DMS153 treated with DMSO at 0.1 percent for 48 hours (cell line): ENCODE results near the gene C4orf36.
A peak's percentile ranks its signal among the peaks of the same experiment; 100 is the strongest.

Source experiments
- DNase-seq: peaks from one replicate; lab custom pipeline; 2025; ENCODE audit not compliant: unreplicated experiment; lab: John Stamatoyannopoulos, UW

Gene C4orf36

GRCh38 chr4:86870442-86871069, 21.7 kb downstream of the C4orf36 start:
- DNase-seq = no peak

- no peak for DNase-seq
These were observed 34.7 kb downstream of the C4orf36 start for GRCh38 chr4:86857341-86858052.

GRCh38 chr4:86856896-86857295, 35.3 kb downstream of the C4orf36 start:
- DNase-seq = no peak

DNA sequence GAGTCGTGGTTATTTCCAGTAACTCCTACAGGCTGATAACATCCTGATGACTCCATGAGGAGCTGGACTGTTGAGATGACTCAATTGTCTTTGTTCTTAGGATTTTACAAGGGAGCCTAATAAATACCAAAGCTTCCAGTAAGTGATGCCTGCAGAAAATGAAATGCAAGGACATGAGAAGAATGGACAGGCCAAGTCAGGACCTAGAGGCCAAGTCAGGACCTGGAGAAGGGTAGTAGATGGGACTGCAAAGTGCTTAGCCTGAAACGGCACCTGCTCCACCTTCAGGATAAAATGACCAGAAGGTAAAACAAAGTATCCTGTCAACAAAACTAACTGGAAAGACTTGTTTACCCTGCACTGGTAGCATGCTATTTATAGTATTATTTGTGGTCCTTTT, 36.6 kb downstream of the C4orf36 start:
- no peak for DNase-seq

- no peak for DNase-seq
These were observed 39.0 kb downstream of the C4orf36 start for GRCh38 chr4:86853209-86853608.

DNA sequence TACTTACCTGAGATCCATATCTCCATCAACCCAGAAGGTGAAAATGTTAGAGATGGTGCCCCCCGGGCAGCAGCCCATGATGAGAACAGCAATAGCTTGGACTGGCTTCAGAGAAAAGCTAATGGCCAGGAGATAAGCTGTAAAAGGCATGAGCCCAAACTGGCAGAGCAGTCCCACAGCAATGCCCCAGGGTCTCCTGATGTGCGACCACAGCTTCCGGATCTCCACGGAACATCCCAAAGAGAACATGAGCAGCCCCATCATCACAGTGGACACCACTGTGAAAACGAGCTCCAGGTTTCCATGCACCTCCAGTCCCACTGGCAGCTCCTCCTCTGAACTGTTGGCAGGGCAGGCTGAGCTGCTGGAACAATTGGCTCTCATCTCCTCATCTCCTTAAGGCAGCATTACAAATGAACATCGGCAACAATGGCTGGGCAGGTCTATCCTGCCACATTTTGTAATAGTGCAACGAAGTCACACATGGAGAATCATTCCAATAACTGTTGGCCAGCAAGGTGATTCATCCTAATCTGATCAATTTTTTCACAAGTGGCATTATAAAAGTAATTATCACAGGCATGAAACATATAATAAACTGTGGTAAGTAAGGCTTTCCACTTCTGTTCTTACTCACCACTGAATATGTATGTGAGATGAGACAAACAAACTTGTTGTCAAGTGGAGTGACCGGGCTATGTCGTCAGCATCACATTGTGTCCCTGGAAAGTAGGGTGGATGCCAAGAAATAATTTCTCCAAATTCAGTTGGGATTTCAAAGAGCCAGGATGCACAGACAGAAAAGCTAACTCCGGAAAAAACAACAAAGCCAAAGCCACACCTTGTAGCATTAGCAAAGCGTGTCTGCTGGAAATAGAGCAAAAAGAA, 43.2 kb downstream of the C4orf36 start, which contains the start of gene SLC10A6:
Gene SLC10A6 (minus strand): TSS at position 653 of the 888 bp plus-strand sequence. CDS start 269 bp downstream, at position 384.
- no peak for DNase-seq

- DNase-seq = no peak
These were observed 44.1 kb downstream of the C4orf36 start for GRCh38 chr4:86848136-86848535.

GRCh38 chr4:86847571-86847970, 44.7 kb downstream of the C4orf36 start:
- DNase-seq = no peak

DNA sequence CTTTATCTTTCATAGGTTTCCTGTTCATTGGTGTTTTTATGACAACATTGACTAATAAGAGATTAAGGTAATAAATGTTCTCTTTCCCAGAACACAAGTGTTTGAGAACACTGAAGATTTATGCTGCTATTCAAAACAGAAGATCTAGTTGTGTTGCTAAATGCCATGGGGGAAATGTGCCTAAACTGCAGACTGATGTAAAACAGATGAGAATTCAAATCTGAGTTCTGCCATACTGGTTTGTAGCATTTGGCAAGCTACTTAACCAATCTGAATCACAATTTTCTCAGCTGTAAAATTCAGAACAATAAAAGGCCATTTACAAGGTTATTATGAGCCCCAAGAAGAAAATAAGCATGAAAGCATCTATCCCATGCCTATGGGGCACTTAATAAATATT, 45.3 kb downstream of the C4orf36 start:
- no peak for DNase-seq

DNA sequence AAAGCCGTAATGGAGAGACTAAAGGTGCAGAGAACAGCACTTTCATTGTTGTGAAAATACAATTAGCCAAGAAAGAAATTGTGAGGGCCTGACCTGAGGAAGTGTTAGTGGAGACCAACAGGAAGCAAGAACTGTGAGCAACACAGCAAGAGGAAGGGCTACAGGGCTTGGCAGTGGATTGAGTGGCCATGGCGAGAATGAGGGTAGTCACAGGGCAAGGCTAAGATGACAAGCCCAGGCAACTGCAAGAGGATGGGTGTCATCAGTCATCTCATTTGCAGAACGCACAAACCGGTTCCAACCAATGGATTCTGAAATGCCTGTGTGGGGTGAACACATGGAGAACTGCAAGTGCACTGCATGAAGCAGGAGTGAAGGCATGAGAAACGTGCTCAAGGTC, 46.6 kb downstream of the C4orf36 start:
- DNase-seq = no peak

DNA sequence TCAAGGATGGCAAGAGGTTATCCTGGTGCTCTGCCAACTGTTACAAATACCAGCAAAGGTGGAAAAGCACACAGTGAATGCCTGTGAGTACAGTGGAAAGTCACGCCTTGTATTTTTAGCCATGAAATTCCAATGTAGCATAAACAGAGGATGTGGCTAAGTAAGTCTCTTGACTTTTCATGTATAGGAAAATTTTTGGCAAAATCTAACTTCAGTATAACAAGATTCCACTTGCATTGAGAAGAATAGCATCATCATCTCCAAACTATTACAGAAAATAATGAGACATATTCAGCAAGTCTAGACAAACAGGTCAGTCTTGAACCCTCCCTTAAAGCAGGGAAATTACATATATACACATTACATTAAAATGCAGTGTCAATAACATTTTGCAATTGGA, 50.9 kb downstream of the C4orf36 start:
- DNase-seq = no peak

DNA sequence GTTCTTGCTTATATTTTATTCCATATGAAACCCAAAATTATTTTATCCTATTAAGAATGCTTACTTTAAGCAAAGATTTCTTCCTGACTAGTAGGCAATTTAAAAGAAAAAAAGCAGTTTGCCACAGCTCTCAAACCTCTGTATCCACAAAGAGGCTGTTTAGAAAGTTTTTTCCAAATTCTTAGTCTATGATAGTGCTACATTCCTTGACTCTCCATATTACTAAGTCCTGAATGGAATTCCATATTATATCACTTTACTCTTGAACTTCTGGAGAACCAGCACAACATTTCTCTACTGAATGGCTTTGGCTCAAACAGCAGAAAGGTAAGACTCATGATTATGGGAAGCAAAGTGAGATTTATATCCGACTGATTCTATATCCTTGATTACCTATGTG, 51.4 kb downstream of the C4orf36 start:
- no peak for DNase-seq

DNA sequence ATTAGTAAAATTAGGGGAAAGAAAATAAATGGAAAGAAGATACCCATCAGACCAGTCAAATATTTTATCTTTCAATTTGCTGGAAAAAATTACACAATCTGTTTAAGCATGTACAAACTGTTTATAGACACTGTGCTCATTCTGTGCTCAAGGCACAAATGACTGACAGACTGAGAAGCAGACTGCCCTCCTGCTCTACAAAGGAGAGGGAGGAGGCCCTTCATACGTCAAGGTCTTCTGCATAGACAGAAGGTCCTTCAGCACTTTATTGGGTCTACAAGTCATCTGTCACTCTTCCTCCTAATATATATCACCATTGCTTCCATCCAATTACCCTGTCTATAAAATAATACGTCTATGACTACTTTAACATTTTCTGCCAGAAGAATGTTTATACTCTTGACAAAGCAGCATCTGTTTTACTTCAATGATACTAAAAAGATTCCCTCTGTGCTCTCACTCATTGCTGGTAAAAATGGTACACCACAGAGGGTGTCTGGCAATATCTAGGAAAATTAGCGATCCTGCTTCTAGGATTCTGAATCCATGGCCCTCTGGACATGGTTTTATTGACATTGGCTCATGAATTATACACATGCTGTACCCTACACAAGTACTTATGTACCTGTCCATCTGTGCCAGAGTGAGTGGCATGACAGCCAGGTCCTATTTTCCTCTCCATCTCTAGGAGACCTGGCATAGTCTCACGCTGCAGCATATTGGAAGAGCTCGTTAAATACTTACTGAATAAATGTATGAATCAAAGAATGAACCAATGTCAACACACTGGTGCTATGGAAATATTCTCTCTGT, 54.3 kb downstream of the C4orf36 start:
- peak; percentile 15 for DNase-seq

DNA sequence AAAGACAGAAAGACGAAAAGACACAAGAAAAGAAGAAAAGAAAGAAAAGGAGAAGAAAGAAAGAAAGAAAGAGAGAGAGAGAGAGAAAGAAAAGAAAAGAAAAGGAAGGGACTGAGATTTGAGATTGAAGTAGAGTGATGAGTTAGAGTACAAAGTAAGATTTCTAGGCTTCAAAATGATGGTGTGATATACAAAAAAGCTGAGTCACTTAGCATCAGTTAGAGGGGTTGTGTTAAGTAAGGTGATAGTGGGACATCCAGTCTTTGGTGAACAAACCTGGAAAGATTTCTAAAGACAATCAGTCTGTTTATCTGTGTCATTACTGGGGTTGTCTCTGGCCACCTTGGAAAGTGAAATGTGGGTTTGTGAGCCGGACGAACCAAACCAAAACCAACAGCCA, 56.5 kb downstream of the C4orf36 start:
- DNase-seq = no peak

DNA sequence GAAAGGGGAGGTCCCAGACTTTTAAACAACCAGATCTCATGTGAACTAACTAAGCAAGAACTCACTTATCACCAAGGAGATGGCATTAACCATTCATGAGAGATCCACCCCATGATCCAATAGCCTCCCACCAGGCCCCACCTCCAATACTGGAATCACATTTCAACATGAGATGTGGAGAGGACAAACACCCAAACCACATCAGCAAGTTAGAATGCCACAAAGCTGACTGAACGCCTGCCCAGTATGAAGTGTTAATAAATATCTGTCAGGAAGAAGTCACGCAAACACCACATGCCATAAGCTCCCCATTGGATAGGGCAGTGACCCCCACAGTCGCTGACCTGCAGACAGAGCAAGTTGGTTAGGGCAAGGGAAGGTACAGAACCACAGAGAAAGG, 57.3 kb downstream of the C4orf36 start:
- no peak for DNase-seq

GRCh38 chr4:86833615-86834014, 58.6 kb downstream of the C4orf36 start:
- no peak for DNase-seq

GRCh38 chr4:86831262-86832130, 60.7 kb downstream of the C4orf36 start:
- peak; percentile 54 for DNase-seq
